Stimulated activated CD4-positive, alpha-beta T cell treated with anti-CD3 and anti-CD28 coated beads, Interleukin-12 subunit alpha, Interleukin-12 subunit beta, amount 100 ng/mL, for 24 hours (primary cell): ENCODE results near the gene NAV2.

Source experiments
- DNase-seq, 2 experiments: peaks; one replicate each; pipeline ENCODE4 v3.0.0-alpha.2; 2020; ENCODE audit warnings: low read depth in 2 of 2

NAV2 gene

GRCh38 chr11:19832086-19832750, 119.6 kb downstream of the NAV2 start:
- DNase-seq: no peak

- DNase-seq: no peak
Observed at GRCh38 chr11:19832901-19833300, 120.3 kb downstream of the NAV2 start.

DNA sequence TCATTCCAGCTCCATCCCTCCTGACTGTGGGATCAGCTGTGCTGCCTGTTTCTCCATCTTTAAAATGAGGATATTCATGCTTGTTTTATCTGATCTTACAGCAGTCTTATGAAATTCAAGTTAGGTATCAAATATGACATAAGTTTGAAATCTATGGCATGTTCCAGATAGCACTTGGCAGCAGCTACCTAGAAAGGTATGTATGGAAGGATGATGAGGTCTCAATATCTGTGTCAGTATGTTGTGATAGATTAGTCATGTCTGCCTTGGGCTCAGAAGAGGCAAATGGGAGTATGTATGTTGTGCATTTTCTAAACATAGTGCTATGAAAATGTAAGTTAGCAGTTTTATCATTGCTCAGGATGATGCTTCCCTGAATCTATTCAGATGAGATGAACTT, 122.1 kb downstream of the NAV2 start:
- DNase-seq: no peak

DNA sequence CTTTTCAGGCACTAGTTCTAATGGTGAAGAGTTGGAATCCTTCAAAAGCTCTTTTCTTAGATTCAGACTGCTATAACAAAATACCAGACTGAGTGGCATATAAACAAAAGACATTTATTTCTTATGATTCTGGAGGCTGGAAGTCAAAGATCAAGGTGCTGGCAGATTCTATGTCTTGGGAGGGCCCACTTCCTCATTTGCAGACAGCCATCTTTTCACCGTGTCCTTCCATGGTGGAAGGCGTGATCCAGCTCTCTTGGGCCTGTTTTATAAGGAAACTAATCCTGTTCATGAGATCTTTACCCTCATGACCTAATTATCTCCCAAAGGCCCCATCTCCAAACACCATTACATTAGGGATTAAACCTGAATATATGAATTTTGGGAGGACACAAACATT, 124.0 kb downstream of the NAV2 start:
- no peak for DNase-seq

DNA sequence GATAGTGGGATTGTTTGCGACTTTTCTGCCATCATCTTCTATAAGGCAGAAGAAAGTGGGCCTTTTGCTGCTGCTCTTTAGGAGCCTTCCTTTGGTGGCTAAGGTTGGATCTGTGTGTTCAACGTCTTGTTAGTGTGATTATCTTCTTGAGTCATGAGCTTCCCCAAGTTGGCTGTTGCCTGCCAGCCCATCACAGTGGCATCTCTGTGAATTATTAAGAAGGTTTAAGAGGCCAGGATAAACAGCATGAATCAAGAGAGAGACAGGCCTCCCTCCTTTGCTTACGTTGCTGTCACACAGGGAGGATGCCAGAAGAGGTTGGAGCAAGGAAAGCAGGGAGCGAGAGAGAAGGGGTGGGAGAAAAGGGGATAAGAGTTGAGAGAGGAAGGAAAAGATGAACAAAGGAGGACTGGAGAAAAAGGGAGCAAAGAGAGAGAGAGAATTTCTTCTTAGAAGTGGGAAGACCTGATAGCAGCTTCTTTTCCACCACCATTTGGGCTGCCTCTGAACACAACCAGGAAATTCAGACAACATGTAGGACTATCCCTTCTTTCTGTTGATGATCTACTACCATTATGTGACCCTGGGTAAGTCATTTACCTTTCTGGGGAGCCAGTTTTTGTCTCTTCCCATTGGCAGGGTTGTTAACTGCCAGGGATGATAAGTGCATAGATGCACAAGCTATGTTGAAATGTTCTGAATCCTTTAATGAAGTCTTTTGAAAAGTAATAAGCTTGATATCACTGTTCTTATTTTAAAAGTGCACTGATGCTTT, 126.5 kb downstream of the NAV2 start:
- no peak for DNase-seq

DNA sequence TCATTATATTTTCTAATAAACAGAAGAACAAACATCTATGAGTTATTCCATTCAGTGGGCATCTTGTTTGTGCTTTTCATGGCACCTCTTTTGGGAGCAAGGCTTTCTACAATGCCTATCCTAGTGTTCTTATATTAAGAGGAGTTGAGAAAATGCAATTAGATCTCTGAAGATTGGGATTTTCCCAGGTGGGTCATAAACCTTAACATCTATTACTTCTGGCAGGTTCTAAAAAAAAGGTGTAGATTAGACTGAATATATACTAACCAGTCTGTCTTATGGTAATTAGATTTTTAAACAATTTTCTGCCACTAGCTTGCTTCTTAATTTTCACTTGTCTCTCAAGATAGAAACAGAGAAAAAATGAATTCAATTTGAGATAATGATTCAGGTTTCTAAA, 128.3 kb downstream of the NAV2 start:
- no peak for DNase-seq

DNA sequence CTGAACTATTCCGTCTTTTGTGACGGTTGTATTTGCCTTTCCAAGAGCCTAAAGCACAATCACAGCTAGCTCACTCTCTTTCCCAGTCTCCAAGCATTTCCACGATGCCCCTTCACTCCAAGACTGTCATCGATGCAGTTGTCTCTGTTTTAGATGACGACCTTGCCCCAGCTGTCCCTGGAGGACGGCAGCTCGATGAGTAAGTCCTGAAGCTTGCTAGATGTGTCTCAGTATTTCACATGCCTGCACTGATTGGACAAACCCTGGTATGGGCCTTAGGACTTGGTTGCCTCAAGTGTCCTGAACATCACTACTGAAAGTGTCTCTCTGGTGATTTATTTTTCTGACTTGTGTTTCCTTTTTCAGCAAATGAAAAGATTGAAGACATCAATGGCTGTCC, 129.9 kb downstream of the NAV2 start:
- no peak for DNase-seq

GRCh38 chr11:19843079-19843478, 130.4 kb downstream of the NAV2 start:
- no peak for DNase-seq

GRCh38 chr11:19844012-19844411, 131.4 kb downstream of the NAV2 start:
- no peak for DNase-seq

DNA sequence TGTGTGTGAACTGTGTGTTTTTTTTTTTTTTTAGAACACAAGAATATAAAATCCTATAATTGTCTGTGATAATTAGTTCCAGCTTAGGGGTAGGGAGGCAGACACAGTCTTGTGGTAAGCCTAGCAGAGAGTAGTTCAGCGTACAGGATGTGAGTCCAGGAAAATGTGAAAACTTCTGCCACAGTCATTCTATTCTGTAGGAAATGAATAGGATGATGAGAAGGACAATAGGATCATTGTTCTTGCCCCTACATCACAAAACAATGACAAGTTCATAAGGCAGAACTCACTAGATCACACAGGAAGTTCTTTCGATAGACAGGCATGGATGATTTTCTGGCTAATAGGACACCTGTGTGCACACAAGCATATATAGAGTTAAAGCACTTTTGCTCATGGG, 132.2 kb downstream of the NAV2 start:
- DNase-seq: no peak

DNA sequence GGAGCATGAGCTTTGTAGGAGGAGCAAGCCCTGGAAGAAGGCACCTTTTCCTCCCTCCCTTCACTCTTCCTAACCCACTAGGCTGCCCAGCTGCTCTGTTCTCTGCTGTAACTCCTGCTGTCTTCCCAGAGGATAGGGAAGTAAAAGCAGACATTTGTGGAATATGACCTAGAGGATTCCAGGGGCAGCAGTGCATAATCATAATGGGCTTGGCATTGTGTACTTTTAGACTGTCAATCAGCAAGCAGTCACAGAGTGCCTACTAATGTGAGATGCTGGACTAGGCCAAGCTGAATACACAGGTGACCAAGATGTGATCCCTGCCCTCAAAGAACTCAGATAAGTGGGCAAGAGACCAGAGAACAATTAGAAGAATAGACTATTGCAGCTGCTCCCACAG, 133.0 kb downstream of the NAV2 start:
- DNase-seq: no peak

- DNase-seq: no peak
Observed at GRCh38 chr11:19846654-19847305, 134.1 kb downstream of the NAV2 start.

DNA sequence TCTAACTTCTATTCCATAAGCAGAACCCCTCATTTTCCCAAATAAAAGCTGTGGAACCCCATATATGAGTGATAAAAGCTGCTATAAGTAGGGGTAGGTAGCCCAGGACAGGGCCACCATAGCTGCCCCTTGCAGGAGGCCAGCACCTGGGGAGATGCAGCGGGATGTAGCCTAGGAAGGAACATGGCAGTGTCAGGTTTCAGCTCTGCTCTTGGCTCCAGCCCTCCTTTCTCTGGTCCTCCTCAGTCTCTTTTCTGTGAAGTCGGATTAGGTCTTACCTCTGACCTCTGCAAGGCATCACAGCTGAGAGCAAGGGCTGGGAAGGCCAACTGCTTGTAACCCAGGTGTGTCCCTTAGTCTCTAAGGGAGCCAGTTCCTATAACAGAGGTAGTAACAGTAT, 135.6 kb downstream of the NAV2 start:
- no peak for DNase-seq

DNA sequence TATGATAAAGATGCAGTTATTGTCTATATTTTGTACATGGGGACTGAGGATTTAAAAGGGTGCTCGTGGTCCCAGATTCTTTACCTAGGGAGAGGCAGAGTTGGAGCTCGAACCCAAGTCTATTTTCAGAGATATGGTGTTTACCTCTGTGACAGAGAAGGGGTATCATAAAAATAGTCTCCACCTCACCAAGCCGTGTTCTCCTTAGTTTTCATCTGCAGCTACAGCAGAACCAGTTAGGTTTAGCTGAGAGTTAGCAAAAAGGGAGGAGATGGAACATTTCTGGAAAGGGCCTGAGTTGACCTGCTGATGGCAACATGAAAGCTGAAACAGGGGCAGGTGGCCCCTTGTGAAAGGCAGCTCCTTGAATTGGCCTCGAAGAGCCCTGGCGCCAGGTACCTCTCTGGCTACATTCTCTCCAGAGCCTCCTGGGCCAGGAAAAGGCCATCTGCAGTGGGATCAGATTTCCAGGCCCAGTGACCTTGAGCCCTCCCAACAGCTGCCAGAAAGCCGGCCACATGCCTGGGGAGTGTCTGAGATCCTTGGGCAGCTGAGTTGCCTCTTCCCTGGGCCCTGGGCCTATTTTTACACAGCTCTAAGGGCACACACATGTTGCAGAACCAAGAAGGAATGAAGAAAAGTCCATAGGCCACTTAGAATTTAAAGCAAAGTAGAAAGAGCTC, 136.6 kb downstream of the NAV2 start:
- no peak for DNase-seq

GRCh38 chr11:19849947-19850593, 137.4 kb downstream of the NAV2 start:
- no peak for DNase-seq

- DNase-seq: no peak
Observed at GRCh38 chr11:19852288-19852687, 139.7 kb downstream of the NAV2 start.

DNA sequence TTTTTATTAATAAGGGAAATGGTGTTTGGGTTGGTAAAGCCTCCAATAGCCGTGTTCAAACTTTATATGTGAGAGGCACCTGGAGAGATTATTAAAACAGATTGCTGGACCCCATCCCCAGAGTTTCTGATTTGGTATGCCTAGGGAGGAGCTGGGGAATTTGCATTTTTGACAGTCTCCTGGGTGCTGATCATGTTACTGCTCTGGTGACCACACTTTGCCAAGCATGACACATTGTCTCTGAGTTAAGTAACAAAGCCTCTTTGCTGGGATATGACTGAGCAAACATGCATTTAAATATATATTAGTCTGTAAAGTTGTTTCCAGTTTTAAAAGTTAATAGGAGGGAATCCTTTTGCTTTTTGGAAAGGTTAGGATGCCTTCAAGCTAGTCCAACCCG, 140.4 kb downstream of the NAV2 start:
- DNase-seq: no peak

- DNase-seq: no peak
Observed at GRCh38 chr11:19853920-19854319, 141.3 kb downstream of the NAV2 start.

GRCh38 chr11:19861171-19861570, 148.5 kb downstream of the NAV2 start:
- no peak for DNase-seq

DNA sequence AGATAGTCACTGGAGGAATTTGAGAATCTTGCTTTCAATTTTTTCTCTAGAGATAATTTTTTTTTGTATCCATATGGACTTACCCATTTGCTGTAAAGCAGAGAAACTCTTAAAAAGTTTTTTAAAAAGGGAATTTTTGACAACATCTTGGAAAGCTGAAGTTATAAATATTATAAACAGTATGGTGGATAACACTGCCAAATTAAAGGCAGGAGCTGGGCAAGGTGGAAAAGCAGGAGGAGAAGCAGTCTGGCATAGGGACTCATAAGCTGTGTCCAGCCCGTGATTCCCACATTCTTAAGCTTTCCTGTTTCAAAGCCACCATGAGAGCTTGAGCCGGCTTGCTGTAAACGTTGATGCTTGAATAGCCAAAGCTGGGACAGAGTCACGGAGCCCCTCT, 149.5 kb downstream of the NAV2 start:
- DNase-seq: no peak

DNA sequence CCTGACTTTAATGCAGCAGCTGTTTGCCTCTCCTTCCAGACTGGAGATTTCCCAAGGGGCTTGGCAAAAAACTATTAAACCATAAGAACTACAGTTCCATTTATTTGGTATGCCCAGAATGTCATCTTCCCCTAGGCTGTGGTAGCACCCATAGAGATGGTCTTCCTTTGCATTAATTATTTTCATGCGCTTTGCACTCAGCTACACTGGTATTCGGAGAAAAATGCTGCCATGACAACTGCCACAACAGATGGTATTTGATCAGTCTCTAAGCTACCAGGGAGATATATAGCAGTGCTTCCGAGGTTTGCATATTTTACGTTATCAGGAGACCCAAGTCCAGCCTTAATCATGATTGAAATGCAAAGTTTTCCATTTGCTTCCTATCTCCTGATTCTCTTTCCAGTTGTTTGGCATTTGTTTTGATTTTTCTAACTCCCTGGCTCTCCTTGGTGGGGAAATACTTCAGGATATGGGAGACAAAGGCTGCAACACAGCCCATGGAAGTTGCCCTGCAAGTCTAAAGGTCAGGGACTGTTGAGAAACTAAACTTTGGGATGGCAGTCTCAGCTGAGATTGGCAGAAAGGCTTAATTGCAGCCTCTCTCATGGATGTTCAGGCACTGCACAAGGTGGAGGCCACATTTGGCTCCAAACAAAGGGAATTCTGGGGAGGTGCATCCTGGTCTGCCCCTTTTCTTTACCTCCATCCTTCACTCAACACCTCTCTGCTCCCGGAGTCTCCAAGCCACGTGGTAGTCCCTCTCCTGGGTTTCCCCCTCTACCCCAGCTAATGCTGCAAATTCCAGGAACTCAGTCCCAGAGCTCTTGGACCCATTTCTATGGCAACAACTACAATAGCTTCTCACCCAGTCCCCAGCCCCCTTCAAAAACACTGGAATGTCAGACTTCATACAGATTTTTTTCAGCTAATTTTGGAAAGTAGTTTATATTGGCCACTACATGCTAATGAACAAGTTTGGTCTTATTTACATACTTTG, 151.8 kb downstream of the NAV2 start:
- no peak for DNase-seq
